HEK293 (cell line): ENCODE measurements around the gene GNB1L.
A peak's percentile ranks its signal among the peaks of the same experiment; 100 is the strongest.

Source experiments
- CTCF ChIA-PET: fragments of 350-600 bp; formaldehyde crosslinking; extraction: SDS; loops from one replicate; lab custom pipeline; 2021; ENCODE audit warnings: antibody characterized with exemption; lab: Yijun Ruan, JAX
- POLR2A ChIA-PET: fragments of 300-600 bp; formaldehyde crosslinking; extraction: SDS; loops from one replicate; lab custom pipeline; 2020; ENCODE audit warnings: antibody characterized with exemption, inconsistent platforms; lab: Yijun Ruan, JAX
- H3K27ac ChIP-seq: fragments of 200-500 bp; sonication (Bioruptor generic); 2 replicates; pipeline ENCODE4 v1.5.1; 2014; ENCODE audit warnings: low read depth, low read length, control low read depth, inconsistent platforms; ENCODE audit errors: extremely low read depth
- H3K36me3 ChIP-seq, 2 experiments: fragments of 200-500 bp in 1 of 2; sonication (Bioruptor generic) in 1 of 2; 1 replicate in 1 of 2; 2 replicates in 1 of 2; pipeline ENCODE4 v1.5.1; 2014 to 2017; ENCODE audit warnings: inconsistent platforms in 2 of 2, low read length in 2 of 2; ENCODE audit not compliant: control insufficient read depth in 2 of 2, insufficient read depth in 1 of 2
- H3K4me1 ChIP-seq: fragments of 200-500 bp; sonication (Bioruptor generic); 2 replicates; pipeline ENCODE4 v1.5.1; 2014; ENCODE audit warnings: mild to moderate bottlenecking, low read length, inconsistent platforms; ENCODE audit not compliant: control insufficient read depth, insufficient read depth
- H3K4me3 ChIP-seq: 2 replicates; pipeline ENCODE4 v1.5.1; 2011; ENCODE audit warnings: low read depth, mild to moderate bottlenecking, control low read depth, low read length, moderate library complexity
- H3K9me3 ChIP-seq: fragments of 200-500 bp; sonication (Bioruptor generic); 2 replicates; pipeline ENCODE4 v1.5.1; 2014; ENCODE audit warnings: low read depth, low read length, inconsistent platforms; ENCODE audit not compliant: control insufficient read depth, insufficient read depth
- SALL2 ChIP-seq: fragments of 450-650 bp; formaldehyde crosslinking; IDR thresholded peaks from 2 replicates; pipeline ENCODE4 v1.5.0; 2017; ENCODE audit warnings: missing biosample characterization, mild to moderate bottlenecking, missing genetic modification characterization, borderline replicate concordance
- WT1 ChIP-seq: fragments of 450-650 bp; formaldehyde crosslinking; IDR thresholded peaks from 2 replicates; pipeline ENCODE4 v1.5.1; 2016; ENCODE audit warnings: missing biosample characterization, missing genetic modification characterization
- ZIC2 ChIP-seq: fragments of 450-650 bp; formaldehyde crosslinking; IDR thresholded peaks from 2 replicates; pipeline ENCODE4 v1.5.1; 2016; ENCODE audit warnings: missing biosample characterization, missing genetic modification characterization
- ZNF157 ChIP-seq: fragments of 450-650 bp; formaldehyde crosslinking; IDR thresholded peaks from 2 replicates; pipeline ENCODE4 v1.5.1; 2016; ENCODE audit warnings: missing biosample characterization, missing genetic modification characterization
- ZNF311 ChIP-seq: fragments of 450-650 bp; formaldehyde crosslinking; IDR thresholded peaks from 2 replicates; pipeline ENCODE4 v1.5.1; 2017; ENCODE audit warnings: missing biosample characterization, missing genetic modification characterization, borderline replicate concordance
- ZNF530 ChIP-seq: fragments of 450-650 bp; formaldehyde crosslinking; IDR thresholded peaks from 2 replicates; pipeline ENCODE4 v1.5.1; 2016; ENCODE audit warnings: low read depth, missing biosample characterization, missing genetic modification characterization
- ZNF596 ChIP-seq: fragments of 450-650 bp; IDR thresholded peaks from 2 replicates; pipeline ENCODE4 v1.5.0; 2018; ENCODE audit warnings: missing biosample characterization, mild to moderate bottlenecking, missing genetic modification characterization, moderate library complexity
- ZNF639 ChIP-seq: fragments of 450-650 bp; formaldehyde crosslinking; IDR thresholded peaks from 2 replicates; pipeline ENCODE4 v1.5.1; 2016; ENCODE audit warnings: missing biosample characterization, missing genetic modification characterization
- TF ChIP-seq, protein P1 (sequence below): fragments of 450-650 bp; formaldehyde crosslinking; IDR thresholded peaks from 2 replicates; pipeline ENCODE4 v1.5.0; 2017; ENCODE audit warnings: missing biosample characterization, missing genetic modification characterization, borderline replicate concordance
- TF ChIP-seq, protein P2 (sequence below): fragments of 450-650 bp; formaldehyde crosslinking; IDR thresholded peaks from 2 replicates; pipeline ENCODE4 v1.5.1; 2016; ENCODE audit warnings: missing biosample characterization, missing genetic modification characterization
- TF ChIP-seq, protein P3 (sequence below): fragments of 450-650 bp; formaldehyde crosslinking; IDR thresholded peaks from 2 replicates; pipeline ENCODE4 v1.5.1; 2016; ENCODE audit warnings: missing biosample characterization, missing genetic modification characterization

Gene GNB1L

GRCh38 chr22:19840955-19841640 is 13.6 kb downstream of the GNB1L start (continued):
- TF ChIP-seq, protein P1, sequence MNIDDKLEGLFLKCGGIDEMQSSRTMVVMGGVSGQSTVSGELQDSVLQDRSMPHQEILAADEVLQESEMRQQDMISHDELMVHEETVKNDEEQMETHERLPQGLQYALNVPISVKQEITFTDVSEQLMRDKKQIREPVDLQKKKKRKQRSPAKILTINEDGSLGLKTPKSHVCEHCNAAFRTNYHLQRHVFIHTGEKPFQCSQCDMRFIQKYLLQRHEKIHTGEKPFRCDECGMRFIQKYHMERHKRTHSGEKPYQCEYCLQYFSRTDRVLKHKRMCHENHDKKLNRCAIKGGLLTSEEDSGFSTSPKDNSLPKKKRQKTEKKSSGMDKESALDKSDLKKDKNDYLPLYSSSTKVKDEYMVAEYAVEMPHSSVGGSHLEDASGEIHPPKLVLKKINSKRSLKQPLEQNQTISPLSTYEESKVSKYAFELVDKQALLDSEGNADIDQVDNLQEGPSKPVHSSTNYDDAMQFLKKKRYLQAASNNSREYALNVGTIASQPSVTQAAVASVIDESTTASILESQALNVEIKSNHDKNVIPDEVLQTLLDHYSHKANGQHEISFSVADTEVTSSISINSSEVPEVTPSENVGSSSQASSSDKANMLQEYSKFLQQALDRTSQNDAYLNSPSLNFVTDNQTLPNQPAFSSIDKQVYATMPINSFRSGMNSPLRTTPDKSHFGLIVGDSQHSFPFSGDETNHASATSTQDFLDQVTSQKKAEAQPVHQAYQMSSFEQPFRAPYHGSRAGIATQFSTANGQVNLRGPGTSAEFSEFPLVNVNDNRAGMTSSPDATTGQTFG (tag by site-specific recombination), result no peak
- no peak for TF ChIP-seq ZNF311 (tag by site-specific recombination)
- TF ChIP-seq, all 188 proteins: peak for 4

DNA sequence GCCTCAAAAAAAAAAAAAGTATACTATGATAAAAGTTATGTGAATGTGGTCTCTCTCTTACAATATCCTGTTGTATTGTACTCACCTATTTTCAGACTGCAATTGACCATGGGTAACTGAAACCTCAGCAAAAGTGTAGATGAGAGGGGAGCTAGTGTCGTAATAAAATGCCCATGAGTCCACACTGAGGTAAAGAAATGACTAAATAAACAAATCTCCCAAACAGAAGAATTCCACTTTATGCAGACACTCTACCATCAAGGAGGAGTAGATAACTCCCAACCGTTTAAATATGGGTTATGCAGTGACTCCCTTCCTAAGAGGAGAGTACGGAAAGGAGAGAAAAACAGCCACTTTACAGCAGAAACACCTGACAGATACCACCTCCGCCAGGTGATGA is 14.6 kb downstream of the GNB1L start:
- no peak overlapping the region for H3K27ac ChIP-seq
- POLR2A ChIA-PET, result no interaction called here

More for the DNA sequence above, 14.6 kb downstream of the GNB1L start:
- peaks cover 5% of the 10 kb centered on the region; the same call in 1 of the 2 replicates for H3K4me1 ChIP-seq
- no peaks in the 10 kb centered on the region for H3K36me3 ChIP-seq
- CTCF ChIA-PET, result interaction anchor here (0.7 kb wide), 2 partner anchors 22 to 117 kb away, joined by 3 to 4 read pairs; partner anchors contain the start of gene GP1BB
- H3K4me3 ChIP-seq, result no peak overlapping the region
- H3K9me3 ChIP-seq, result no peaks in the 10 kb centered on the region
- TF ChIP-seq ZNF639 (tag by site-specific recombination), result no peak
- TF ChIP-seq, protein P2, sequence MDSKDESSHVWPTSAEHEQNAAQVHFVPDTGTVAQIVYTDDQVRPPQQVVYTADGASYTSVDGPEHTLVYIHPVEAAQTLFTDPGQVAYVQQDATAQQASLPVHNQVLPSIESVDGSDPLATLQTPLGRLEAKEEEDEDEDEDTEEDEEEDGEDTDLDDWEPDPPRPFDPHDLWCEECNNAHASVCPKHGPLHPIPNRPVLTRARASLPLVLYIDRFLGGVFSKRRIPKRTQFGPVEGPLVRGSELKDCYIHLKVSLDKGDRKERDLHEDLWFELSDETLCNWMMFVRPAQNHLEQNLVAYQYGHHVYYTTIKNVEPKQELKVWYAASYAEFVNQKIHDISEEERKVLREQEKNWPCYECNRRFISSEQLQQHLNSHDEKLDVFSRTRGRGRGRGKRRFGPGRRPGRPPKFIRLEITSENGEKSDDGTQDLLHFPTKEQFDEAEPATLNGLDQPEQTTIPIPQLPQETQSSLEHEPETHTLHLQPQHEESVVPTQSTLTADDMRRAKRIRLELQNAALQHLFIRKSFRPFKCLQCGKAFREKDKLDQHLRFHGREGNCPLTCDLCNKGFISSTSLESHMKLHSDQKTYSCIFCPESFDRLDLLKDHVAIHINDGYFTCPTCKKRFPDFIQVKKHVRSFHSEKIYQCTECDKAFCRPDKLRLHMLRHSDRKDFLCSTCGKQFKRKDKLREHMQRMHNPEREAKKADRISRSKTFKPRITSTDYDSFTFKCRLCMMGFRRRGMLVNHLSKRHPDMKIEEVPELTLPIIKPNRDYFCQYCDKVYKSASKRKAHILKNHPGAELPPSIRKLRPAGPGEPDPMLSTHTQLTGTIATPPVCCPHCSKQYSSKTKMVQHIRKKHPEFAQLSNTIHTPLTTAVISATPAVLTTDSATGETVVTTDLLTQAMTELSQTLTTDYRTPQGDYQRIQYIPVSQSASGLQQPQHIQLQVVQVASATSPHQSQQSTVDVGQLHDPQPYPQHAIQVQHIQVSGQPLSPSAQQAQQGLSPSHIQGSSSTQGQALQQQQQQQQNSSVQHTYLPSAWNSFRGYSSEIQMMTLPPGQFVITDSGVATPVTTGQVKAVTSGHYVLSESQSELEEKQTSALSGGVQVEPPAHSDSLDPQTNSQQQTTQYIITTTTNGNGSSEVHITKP (tag by site-specific recombination), result 0 out of 2 replicates have a peak, but pooled peaks have one; percentile 34
- TF ChIP-seq, protein P1 (tag by site-specific recombination), result no peak
- TF ChIP-seq WT1 (tag by site-specific recombination), result peak; percentile 99
- no peak for TF ChIP-seq SALL2 (tag by site-specific recombination)
- TF ChIP-seq, protein P3, sequence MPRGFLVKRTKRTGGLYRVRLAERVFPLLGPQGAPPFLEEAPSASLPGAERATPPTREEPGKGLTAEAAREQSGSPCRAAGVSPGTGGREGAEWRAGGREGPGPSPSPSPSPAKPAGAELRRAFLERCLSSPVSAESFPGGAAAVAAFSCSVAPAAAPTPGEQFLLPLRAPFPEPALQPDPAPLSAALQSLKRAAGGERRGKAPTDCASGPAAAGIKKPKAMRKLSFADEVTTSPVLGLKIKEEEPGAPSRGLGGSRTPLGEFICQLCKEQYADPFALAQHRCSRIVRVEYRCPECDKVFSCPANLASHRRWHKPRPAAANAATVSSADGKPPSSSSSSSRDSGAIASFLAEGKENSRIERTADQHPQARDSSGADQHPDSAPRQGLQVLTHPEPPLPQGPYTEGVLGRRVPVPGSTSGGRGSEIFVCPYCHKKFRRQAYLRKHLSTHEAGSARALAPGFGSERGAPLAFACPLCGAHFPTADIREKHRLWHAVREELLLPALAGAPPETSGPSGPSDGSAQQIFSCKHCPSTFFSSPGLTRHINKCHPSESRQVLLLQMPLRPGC (tag by site-specific recombination), result no peak
- TF ChIP-seq ZNF157 (tag by site-specific recombination), result no peak
- TF ChIP-seq ZNF530 (tag by site-specific recombination), result no peak
- TF ChIP-seq ZIC2, result no peak
- no peak for TF ChIP-seq ZNF596 (tag by site-specific recombination)
- TF ChIP-seq, all 188 proteins: peak for 2
